K562 (cell line): ENCODE measurements around the gene EIF1. TPM values are rescaled to one million over a fixed set of nuclear protein-coding genes. Genes with fewer than 3 reads are reported as not detected.

Source experiments
- CSDE1 ChIP-seq, 2 experiments: fragments of 450-650 bp; IDR thresholded peaks; 2 replicates each; pipeline ENCODE4 v1.6.1; 2016; ENCODE audit warnings: mild to moderate bottlenecking in 1 of 2
- EZH2 ChIP-seq: IDR thresholded peaks from 2 replicates; pipeline ENCODE4 v1.6.1; 2012; ENCODE audit warnings: low read depth, mild to moderate bottlenecking, inconsistent platforms, low read length, borderline replicate concordance
- L3MBTL2 ChIP-seq: fragments of 450-650 bp; IDR thresholded peaks from 2 replicates; pipeline ENCODE4 v1.6.1; 2016; ENCODE audit warnings: mild to moderate bottlenecking, moderate library complexity
- SUPT5H ChIP-seq: fragments of 450-650 bp; IDR thresholded peaks from 2 replicates; pipeline ENCODE4 v1.6.1; 2016
- polyA plus RNA-seq, 8 experiments: library from polyadenylated mRNA; depleted of rRNA in 4 of 8; stranded (reverse) in 5 of 8; unstranded in 3 of 8; fragments of >200 nt; fragmentation: Nextera tagmentation in 2 of 8; fragmentation: Illumina TruSeq in 1 of 8; extraction: Ambion mirVana in 2 of 8; extraction: Trizol in 1 of 8; gene quantifications; 2 replicates each; pipeline versions ENCODE4 v1.2.1 to v1.2.3, GENCODE V29; 2011 to 2014; ENCODE audit warnings: inconsistent platforms in 1 of 8, missing spikeins in 1 of 8
- total RNA-seq, 7 experiments: library from RNA; depleted of rRNA in 6 of 7; stranded (reverse); fragments of >200 nt in 6 of 7; fragmentation: Illumina TruSeq in 2 of 7; extraction: Trizol in 2 of 7; gene quantifications; 2 replicates each; pipeline versions ENCODE4 v1.2.1 to v1.2.3, GENCODE V29; 2011 to 2021; ENCODE audit warnings: low replicate concordance in 1 of 7
- TF ChIP-seq, protein P1 (sequence below): fragments of 150-350 bp; IDR thresholded peaks from 2 replicates; pipeline ENCODE4 v1.6.1; 2014; ENCODE audit warnings: low read depth, mild to moderate bottlenecking, low read length, borderline replicate concordance
- TF ChIP-seq, protein P2 (sequence below): fragments of 450-650 bp; IDR thresholded peaks from 2 replicates; pipeline ENCODE4 v1.6.1; 2018; ENCODE audit not compliant: partially characterized antibody
- TF ChIP-seq, protein P3 (sequence below), 2 experiments: fragments of 450-650 bp; IDR thresholded peaks; 2 replicates each; pipeline ENCODE4 v1.6.1; 2016; ENCODE audit warnings: mild to moderate bottlenecking in 2 of 2, borderline replicate concordance in 1 of 2, low read depth in 1 of 2, moderate library complexity in 1 of 2

The EIF1 gene
- total and polyA plus RNA-seq, 9 of the 15 experiments (the other 6 are each of a cell fraction or from before 2014, with no cell fraction given) = 67.0 to 1,204 (median 320) TPM

DNA sequence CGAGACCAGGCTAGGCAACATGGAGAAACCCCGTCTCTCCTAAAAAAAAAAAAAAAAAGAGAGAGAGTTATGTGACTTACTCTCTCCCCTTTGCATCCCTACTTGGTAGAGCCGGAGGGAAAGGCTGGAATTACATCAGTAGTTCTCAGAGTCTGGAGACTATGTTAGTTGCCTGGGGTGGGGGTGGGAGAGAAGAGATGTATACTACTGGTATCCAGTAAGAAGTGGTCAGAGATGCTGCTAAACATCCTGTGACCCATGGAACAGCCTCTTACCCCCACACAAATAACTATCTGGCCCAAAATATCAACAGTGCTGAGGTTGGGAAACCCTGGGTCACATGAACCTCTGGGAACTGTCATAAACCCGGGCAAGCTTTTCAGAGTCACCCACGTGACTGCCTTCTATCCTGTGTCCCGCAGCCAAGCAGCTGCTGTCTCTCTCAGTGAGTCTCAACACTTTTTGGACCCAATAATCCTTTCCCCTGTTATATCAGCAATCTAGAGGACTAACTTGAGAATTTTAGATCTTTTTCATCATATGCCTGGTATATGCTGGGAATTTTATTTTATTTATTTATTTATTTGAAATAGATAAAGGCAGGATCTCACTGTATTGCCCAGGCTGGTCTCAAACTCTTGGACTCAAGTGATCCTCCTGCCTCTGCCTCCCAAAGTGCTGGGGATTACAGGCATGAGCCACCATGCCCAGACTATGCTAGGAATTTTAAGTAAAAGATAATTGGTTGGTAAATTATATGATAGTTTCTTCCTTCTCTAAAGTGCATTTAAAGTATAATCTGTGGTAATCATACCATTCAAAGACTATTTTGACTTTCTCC lies 8.7 kb downstream of the EIF1 start (continued):
- TF ChIP-seq, protein P1, sequence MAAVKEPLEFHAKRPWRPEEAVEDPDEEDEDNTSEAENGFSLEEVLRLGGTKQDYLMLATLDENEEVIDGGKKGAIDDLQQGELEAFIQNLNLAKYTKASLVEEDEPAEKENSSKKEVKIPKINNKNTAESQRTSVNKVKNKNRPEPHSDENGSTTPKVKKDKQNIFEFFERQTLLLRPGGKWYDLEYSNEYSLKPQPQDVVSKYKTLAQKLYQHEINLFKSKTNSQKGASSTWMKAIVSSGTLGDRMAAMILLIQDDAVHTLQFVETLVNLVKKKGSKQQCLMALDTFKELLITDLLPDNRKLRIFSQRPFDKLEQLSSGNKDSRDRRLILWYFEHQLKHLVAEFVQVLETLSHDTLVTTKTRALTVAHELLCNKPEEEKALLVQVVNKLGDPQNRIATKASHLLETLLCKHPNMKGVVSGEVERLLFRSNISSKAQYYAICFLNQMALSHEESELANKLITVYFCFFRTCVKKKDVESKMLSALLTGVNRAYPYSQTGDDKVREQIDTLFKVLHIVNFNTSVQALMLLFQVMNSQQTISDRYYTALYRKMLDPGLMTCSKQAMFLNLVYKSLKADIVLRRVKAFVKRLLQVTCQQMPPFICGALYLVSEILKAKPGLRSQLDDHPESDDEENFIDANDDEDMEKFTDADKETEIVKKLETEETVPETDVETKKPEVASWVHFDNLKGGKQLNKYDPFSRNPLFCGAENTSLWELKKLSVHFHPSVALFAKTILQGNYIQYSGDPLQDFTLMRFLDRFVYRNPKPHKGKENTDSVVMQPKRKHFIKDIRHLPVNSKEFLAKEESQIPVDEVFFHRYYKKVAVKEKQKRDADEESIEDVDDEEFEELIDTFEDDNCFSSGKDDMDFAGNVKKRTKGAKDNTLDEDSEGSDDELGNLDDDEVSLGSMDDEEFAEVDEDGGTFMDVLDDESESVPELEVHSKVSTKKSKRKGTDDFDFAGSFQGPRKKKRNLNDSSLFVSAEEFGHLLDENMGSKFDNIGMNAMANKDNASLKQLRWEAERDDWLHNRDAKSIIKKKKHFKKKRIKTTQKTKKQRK = no peak
- TF ChIP-seq, protein P2, sequence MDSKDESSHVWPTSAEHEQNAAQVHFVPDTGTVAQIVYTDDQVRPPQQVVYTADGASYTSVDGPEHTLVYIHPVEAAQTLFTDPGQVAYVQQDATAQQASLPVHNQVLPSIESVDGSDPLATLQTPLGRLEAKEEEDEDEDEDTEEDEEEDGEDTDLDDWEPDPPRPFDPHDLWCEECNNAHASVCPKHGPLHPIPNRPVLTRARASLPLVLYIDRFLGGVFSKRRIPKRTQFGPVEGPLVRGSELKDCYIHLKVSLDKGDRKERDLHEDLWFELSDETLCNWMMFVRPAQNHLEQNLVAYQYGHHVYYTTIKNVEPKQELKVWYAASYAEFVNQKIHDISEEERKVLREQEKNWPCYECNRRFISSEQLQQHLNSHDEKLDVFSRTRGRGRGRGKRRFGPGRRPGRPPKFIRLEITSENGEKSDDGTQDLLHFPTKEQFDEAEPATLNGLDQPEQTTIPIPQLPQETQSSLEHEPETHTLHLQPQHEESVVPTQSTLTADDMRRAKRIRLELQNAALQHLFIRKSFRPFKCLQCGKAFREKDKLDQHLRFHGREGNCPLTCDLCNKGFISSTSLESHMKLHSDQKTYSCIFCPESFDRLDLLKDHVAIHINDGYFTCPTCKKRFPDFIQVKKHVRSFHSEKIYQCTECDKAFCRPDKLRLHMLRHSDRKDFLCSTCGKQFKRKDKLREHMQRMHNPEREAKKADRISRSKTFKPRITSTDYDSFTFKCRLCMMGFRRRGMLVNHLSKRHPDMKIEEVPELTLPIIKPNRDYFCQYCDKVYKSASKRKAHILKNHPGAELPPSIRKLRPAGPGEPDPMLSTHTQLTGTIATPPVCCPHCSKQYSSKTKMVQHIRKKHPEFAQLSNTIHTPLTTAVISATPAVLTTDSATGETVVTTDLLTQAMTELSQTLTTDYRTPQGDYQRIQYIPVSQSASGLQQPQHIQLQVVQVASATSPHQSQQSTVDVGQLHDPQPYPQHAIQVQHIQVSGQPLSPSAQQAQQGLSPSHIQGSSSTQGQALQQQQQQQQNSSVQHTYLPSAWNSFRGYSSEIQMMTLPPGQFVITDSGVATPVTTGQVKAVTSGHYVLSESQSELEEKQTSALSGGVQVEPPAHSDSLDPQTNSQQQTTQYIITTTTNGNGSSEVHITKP = peak; percentile 51
- TF ChIP-seq EZH2 = no peak
- TF ChIP-seq L3MBTL2 = 0 out of 2 replicates have a peak, but pooled peaks have one; percentile 12
- no peak for TF ChIP-seq SUPT5H
- TF ChIP-seq CSDE1 (IDR thresholded peaks at IDR 0.05) = no peak
- TF ChIP-seq, protein P3, sequence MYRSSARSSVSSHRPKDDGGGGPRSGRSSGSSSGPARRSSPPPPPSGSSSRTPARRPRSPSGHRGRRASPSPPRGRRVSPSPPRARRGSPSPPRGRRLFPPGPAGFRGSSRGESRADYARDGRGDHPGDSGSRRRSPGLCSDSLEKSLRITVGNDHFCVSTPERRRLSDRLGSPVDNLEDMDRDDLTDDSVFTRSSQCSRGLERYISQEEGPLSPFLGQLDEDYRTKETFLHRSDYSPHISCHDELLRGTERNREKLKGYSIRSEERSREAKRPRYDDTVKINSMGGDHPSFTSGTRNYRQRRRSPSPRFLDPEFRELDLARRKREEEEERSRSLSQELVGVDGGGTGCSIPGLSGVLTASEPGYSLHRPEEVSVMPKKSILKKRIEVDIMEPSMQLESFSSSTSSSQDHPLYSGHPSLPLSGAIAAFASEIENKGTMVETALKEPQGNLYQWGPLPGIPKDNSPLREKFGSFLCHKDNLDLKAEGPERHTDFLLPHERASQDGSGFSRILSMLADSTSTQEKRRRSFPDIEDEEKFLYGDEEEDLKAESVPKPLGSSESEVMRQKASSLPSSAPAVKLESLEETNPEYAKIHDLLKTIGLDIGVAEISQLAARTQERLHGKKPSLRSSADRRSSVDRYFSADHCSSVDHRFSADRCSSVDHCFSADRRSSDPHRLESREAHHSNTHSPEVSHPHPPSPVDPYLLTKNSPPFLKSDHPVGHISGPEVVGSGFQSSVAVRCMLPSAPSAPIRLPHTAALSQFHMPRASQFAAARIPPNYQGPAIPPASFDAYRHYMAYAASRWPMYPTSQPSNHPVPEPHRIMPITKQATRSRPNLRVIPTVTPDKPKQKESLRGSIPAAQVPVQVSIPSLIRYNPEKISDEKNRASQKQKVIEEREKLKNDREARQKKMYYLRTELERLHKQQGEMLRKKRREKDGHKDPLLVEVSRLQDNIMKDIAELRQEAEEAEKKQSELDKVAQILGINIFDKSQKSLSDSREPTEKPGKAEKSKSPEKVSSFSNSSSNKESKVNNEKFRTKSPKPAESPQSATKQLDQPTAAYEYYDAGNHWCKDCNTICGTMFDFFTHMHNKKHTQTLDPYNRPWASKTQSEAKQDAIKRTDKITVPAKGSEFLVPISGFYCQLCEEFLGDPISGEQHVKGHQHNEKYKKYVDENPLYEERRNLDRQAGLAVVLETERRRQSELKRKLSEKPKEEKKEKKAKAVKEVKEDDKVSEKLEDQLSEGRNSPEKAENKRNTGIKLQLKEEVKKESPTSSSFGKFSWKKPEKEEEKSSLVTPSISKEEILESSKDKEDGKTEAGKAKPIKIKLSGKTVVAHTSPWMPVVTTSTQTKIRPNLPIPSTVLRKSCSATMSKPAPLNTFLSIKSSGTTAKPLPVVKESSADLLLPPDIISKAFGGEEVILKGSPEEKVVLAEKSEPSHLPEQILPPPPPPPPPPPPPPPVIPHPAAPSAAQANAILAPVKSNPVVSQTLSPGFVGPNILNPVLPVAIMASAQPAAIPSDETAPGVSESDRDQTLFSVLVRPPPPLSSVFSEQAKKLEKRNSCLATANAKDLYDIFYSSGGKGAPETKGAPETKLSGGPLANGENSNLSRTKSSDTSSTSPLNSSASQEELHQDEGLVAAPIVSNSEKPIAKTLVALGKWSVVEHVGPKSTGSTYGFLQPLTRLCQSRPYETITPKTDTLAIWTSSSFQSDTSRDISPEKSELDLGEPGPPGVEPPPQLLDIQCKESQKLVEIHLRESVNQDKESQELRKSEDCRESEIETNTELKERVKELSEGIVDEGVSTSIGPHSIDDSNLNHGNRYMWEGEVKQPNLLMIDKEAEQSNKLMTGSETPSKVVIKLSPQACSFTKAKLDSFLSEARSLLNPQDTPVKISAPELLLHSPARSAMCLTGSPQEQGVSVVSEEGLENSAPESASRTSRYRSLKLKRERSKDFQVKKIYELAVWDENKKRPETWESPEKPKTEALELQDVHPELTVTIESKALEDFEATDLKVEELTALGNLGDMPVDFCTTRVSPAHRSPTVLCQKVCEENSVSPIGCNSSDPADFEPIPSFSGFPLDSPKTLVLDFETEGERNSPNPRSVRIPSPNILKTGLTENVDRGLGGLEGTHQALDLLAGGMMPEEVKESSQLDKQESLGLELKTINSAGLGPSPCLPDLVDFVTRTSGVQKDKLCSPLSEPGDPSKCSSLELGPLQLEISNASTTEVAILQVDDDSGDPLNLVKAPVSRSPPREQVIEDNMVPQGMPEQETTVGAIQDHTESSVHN (IDR thresholded peaks at IDR 0.05; ENCODE audit: borderline replicate concordance in 1 of 2, low read depth in 1 of 2) = 0 out of 4 replicates have a peak, but pooled peaks of 1 of the 2 experiments have one; percentile 15
